ENCODE measurements around the gene ZNF689. TPM values are rescaled to one million over a fixed set of nuclear protein-coding genes. Genes with fewer than 3 reads are reported as not detected.

The ZNF689 gene
- 14.0 TPM for polyA plus RNA-seq (ENCODE audit: insufficient read length)
- long read RNA-seq, donor 1, transcript ZNF689-201 (3 exons, 3,547 nt), result major isoform, 6 of 7 reads
- long read RNA-seq, donor 1, partial matches to known transcripts, result 0 of 7 reads
- long read RNA-seq, donor 1, other reads (novel, unspliced or antisense), result 0 of 7 reads
- long read RNA-seq, donor 2, transcript ZNF689-201 (3 exons, 3,547 nt), result major isoform, 8 of 8 reads
- long read RNA-seq, donor 2, partial matches to known transcripts, result 0 of 8 reads
- long read RNA-seq, donor 2, other reads (novel, unspliced or antisense), result 0 of 8 reads
- long read RNA-seq, donor 3, partial matches to known transcripts, result 0 of 2 reads
- long read RNA-seq, donor 3, other reads (novel, unspliced or antisense), result 0 of 2 reads
- long read RNA-seq, donor 4, partial matches to known transcripts, result 0 of 1 reads
- long read RNA-seq, donor 4, other reads (novel, unspliced or antisense), result 0 of 1 reads
- long read RNA-seq, donor 5, partial matches to known transcripts, result 0 of 2 reads
- long read RNA-seq, donor 5, other reads (novel, unspliced or antisense), result 0 of 2 reads
- long read RNA-seq, donor 6, transcript ZNF689-201 (3 exons, 3,547 nt), result major isoform, 5 of 5 reads
- long read RNA-seq, donor 6, partial matches to known transcripts, result 0 of 5 reads
- long read RNA-seq, donor 6, other reads (novel, unspliced or antisense), result 0 of 5 reads
- long read RNA-seq, donor 7, transcript ZNF689-201 (3 exons, 3,547 nt), result major isoform, 7 of 13 reads
- long read RNA-seq, donor 7, partial matches to known transcripts, result 5 of 13 reads
- long read RNA-seq, donor 7, other reads (novel, unspliced or antisense), result 0 of 13 reads
- long read RNA-seq, donor 8, transcript ZNF689-201 (3 exons, 3,547 nt), result major isoform, 8 of 8 reads
- long read RNA-seq, donor 8, partial matches to known transcripts, result 0 of 8 reads
- long read RNA-seq, donor 8, other reads (novel, unspliced or antisense), result 0 of 8 reads

GRCh38 chr16:30609926-30610839 lies at the start of gene ZNF689:
ZNF689 (minus strand) TSS chr16:30610389; CDS start chr16:30610041, 348 bp downstream.
- peak; percentile 99 for DNase-seq

DNA sequence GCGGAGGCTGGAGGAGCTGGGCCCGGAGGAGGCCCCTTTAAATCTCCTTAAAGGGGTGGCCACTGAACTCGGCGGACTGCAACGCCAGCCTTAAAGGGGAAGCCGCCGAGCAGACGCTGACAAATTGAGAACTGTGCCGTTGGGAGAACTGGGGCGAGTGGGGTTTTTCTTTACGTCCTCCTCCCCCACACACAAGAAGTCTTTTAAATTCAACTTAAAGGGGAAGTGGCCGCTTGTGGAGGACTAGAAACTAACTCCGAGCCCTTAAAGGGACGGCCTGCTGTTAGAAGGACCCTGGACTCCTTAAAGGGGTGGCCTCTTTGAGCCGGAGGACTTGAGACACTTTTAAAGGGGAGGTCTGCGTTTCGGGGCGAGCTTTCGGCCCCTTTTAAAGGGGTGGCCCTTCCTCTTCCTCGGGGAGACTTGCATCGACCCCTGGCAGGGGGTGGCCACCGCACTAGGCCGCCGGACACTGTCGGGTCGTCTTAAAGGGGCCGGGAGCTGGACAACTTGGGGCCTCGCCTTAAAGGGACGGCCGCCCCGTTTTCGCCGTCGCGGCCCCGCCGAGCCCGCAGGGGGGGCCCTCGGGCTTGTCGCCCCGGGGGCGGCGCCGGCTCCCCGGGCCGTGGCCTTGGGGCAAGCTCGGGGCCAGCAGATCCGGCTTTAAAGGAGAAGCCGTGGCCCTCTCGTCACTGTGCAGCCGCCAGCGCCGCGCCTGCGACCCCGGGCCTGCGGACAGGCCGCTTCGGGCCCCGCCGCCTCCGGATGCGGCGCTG lies 48.7 kb upstream of the ZNF689 start:
- peak; percentile 97 for DNase-seq

DNA sequence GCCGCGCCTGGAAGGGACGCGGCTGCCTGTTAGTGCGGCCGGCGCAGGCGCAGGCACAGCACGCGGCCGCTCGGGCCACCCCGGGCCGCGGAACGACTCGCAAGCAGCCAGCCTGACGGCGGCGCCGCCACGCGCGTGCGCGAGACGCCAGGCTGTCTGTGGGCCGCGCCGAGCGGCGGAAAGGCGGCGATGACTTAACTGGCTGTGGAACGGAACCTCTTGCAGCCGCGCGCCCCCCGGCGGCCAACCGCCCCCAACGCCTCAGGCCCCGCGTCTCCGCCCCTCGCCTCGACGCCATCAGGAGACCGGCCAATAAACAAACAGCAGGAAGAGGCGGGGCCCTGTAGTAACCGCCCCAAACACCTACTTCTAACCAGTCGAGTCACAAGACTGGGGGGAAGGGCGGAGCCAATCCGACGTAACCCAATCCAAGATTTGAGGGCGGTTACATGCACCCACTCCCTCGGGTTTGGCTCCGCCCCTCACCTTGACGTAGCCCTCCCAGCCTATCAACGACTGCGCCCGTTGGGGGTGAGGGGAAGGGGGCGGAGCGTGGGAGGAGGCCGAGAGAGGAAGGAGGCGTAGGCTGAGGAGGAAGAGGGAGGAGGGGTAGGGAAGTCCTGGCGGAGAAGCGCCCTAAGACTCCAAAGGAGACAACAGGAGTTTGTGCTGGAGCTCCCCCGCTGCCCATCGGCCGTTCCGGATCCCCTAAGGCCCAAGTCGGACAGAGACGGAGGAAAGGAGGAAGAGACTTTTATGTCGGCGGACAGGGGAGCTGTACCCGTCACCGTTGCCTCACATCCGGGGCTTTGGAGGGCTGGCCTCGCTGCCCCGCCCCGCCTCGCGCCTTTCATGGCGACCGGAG lies 47.9 kb upstream of the ZNF689 start, which contains the start of gene FBRS:
Gene FBRS, plus strand, starts transcription at position 566 of the 865 bp plus-strand sequence. CDS start 1,088 bp downstream, outside the sequence.
- DNase-seq, result peak; percentile 100

GRCh38 chr16:30656974-30657865 lies 47.0 kb upstream of the ZNF689 start:
- no peak for DNase-seq

DNA sequence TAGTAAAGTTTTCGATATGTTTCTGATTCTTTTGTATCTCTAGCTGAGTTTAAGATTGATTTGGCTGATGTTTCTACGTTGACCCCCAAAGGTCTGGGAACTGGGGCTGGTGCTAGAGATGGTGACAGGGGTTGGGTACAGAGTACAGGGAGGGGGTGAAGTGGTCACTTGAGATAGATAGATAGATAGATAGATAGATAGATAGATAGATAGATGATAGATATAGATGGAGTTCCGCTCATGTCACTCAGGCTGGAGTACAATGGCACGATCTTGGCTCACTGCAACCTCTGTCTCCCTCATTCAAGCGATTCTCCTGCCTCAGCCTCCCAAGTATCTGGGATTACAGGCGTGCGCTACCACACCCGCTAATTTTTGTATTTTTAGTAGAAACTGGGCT lies 46.2 kb upstream of the ZNF689 start:
- no peak for DNase-seq

DNA sequence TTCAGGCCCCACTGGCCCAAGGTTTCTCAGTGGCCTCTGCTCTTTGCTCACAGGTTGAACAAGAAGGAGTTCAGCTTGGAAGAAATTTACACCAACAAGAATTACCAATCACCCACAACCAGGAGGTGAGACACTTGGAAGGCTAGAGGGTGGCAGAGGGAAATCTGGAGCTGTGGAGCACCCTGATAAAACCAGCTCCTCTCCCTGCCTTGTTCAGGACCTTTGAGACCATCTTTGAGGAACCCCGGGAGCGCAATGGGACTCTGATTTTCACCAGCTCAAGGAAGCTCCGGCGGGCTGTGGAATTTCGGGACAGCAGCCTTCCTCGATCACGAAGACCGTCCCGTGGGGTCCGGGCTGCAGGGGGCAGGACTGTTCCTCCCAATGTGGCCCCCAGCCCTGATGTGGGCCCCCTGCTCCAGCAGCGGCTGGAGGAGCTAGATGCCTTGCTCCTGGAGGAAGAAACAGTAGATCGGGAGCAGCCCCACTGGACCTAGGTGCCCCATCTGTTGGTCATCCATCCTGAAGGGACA lies 45.7 kb upstream of the ZNF689 start:
- no peak for DNase-seq

DNA sequence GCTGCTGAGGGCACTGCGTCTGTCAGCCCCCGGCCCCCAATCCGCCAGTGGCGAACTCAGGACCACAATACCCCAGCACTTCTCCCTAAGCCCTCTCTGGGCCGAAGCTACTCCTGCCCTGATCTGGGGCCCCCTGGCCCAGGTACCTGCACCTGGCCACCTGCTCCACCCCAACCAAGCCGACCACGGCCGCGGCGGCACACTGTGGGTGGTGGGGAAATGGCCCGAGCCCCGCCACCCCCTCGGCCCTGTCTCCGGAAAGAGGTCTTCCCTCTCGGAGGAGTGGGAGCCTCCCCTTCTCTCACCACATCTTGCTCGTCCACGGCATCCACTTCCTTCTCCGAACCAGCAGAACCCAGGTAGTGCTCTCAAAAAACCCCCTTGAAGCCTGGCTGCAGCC lies 44.7 kb upstream of the ZNF689 start:
- no peak for DNase-seq

DNA sequence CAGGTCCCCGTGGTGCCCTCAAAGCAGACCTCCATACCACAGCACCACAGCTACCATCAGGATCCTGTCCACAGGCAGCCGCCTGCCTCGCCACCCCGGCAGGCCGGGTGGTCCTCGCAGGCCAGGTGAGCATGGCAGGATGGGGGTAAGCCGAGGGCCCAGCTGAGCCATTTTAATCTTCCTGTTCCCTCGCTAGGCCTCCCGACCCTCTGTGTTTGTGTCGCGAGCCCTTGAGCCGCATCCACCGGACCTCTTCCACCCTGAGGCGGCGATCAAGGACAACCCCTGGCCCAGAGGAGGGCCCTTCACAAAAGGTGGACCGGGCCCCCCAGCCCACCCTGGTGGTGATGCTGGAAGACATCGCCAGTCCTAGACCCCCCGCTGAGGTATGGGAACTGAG lies 42.5 kb upstream of the ZNF689 start:
- no peak for DNase-seq

DNA sequence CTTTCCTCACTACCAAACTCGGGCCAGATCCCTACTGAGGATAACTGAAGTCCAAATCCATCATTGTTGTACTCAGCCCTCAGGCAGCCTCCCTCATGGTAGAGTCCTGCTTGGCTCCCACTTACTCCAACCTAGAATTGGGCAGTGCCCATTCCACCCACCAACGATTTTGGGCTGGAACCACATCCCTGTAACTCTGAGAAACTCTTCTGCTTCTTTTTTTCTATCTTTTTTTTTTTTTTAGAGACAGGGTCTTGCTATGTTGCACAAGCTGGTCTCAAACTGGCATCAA lies 41.8 kb upstream of the ZNF689 start:
- DNase-seq, result no peak

- peak; percentile 41 for DNase-seq
Measured at GRCh38 chr16:30651124-30652004, 41.2 kb upstream of the ZNF689 start.

DNA sequence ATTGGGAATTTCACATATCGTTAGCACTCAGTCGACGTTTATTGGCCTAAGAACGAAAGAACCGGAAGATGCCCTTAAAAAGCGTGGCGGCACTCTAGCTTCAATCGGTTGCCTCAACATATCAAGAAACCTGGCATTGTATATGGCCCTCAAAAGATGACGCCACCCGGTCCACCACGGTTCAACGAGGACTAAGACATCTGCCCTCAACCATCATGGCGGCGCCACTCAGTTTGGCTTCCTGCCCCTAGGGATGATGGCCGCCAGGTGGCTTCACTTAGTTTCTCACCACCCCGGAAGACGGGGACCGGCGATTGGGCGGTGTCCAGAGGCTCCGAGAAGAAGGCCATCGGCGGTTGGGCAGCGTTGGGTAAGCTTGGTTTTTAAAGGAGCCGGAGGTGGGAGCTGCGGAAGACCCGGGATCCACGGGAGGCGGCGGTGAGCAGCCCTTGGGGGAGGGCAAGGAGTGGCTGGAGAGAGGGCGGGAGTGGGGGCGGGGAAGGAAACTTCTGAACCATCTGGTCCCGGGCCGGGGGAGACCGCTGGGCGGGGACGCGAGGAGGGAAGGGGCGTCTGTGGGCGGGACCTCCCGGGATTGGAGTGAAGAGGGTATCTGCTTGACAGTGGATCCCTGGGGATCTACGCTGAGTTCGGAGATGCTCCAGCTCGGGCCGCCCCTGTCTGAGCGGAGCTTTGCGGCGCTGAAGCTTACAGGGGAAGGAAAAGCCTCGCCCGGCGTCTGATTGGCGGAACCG lies 40.4 kb upstream of the ZNF689 start, which contains the start of gene PRR14:
Gene PRR14, plus strand, starts transcription at position 592 of the 755 bp plus-strand sequence. CDS start 686 bp downstream, outside the sequence.
- DNase-seq, result peak; percentile 100

DNA sequence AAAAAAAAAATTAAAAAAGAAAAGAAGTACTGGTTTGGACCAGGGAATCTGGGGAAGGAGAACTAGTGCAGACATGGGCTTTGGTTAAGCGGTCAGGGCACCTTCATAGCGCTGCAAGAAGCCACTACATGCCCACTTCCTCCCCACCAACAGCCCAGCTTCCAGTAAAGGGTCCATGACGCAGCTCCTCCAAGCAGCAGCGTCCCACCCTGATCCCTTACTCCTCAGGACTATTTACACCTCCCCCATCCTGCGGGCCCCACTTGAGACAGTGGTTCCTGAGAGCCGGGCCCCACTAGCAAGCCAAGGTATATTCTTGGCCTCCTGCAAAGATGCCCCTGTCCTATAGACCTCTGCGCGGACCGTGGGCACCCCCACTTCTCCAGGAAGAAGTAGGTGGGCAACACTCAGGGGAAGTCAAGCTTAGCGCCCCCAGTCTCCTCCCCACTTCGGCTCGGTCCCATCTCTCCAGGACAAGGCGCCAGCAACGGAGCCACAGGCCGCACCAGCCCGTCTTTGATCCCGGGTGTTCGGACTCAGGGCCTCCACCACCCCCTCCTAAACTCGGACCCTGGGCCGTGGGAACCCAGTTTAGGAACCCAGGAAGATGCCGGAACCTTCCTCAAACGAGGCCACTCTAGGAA lies 39.7 kb upstream of the ZNF689 start:
- no peak for DNase-seq

- no peak for DNase-seq
Measured at GRCh38 chr16:30647274-30647571, 37.0 kb upstream of the ZNF689 start.

GRCh38 chr16:30645727-30646126 lies 35.5 kb upstream of the ZNF689 start:
- no peak for DNase-seq

DNA sequence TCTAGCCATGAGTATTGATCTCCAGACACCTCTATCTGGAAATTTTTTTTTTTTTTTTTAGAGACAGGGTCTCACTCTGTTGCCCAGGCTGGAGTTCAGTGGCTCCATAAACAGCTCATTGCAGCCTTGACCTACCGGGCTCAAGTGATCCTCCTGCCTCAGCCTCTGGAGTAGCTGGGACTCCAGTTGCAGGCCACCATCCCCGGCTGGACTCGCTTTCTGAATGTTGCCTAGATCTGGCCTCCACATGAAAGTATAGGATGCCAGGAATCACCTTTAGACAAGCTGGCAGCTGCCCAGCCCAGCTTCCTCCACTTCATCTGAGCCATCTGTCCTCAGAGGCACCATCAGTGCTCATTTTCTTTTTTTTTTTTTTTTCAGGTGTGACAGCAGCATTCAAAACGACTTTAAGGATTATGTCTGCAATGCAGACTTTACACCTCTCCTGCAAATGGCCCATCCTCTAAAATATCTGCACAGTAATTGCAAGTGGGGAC lies 34.2 kb upstream of the ZNF689 start:
- DNase-seq, result no peak

DNA sequence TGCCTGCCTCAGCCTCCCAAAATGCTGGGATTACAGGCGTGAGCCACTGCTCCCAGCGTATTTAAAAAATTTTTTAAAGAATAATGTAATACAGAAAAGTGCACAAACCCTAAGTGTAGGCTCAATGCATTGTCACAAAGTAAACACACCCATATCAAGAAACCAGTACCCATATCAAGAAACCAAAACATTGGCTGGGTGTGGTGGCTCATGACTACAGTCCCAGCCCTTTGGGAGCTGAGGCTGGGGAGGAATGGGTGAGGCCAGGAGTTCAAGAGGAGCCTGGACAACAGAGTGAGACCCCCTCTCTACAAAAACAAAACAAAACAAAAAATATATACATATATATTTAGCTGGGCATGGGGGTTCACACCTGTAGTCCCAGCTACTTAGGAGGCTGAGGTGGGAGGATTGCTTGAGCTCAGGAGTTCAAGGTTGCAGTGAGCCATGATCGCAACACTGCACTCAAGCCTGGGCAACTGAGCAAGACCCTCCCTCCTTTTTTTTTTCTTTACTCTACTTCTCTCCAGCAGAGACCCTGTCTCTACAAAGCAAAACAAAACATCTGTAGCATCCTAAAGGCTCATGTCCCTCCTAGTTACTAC lies 31.3 kb upstream of the ZNF689 start:
- DNase-seq, result no peak

All from left kidney (tissue), 8 donors.